Measurements from ENCODE around the gene MELTF.

MELTF gene

DNA sequence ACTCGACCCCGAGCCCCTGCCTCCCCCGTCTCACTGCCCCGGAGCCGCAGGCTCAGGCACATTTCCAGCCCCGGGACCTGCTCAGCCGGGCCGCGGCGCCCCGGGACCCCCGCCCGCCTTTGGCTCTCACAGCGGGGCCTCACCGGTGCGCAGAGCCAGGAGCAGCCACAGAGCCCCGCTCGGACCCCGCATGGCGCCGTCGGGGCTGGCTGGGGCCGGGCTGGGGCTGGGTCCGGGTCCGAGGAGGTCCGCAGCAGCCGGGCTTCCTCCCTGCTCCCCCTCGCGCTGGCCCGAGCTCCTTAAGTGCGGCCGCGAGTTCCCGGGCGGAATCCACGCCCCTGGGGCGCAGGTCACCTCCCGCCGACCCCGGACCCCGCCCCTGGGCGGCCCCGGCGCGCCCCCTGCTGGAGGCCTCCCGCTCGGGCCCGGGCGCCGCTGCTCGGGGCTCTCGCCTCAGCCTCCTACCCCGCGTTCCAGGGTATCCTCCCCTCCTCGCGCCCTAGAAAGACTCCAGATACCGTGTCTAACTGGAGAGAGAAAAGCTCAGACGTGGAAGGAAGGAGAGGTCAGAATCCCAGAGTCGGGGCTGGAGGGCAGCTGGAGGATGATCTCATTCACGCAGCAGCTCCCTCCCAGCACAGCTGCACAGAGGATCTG is at the start of gene MELTF:
Gene MELTF, minus strand, starts transcription at position 307 of the 657 bp plus-strand sequence. Its CDS starts 115 bp downstream, at position 192.
- Histone ChIP-seq H3K9me2 (replicated peaks; ENCODE audit: low read depth, low read length) (no peaks in the 10 kb centered on the region), H2AFZ (ENCODE audit: low read length) (peak within 1 kb of the TSS; percentile 91), H3K27me3 (ENCODE audit: insufficient read depth, low read length, poor library complexity, severe bottlenecking) (no peaks in the 10 kb centered on the region), H3K36me3 (ENCODE audit: insufficient read depth, low read length) (no peaks in the 10 kb centered on the region), H3F3A (ENCODE audit: low read depth) (no peaks in the 10 kb centered on the region), H3K4me2 (ENCODE audit: low read depth, low read length, poor library complexity, severe bottlenecking) (peak within 1 kb of the TSS; percentile 72), H3K4me1 (ENCODE audit: insufficient read depth, low read length, poor library complexity, severe bottlenecking) (peaks cover 9% of the 10 kb centered on the region), H3K4me3 (ENCODE audit: low read length, poor library complexity, severe bottlenecking) (peak within 1 kb of the TSS; percentile 74), H3K79me2 (ENCODE audit: insufficient read depth, low read length) (no peaks in the 10 kb centered on the region), H4K20me1 (ENCODE audit: insufficient read depth, low read length, poor library complexity, severe bottlenecking) (no peaks in the 10 kb centered on the region), H3K9ac (ENCODE audit: low read depth, low read length, poor library complexity, severe bottlenecking) (peak within 1 kb of the TSS; percentile 63), H3K9me3 (ENCODE audit: insufficient read depth, low read depth, low read length) (no peaks in the 10 kb centered on the region)
- TF ChIP-seq EZH2phosphoT487 (IDR thresholded peaks at IDR 0.05; ENCODE audit: borderline replicate concordance): no peak
- TF ChIP-seq, protein P1, sequence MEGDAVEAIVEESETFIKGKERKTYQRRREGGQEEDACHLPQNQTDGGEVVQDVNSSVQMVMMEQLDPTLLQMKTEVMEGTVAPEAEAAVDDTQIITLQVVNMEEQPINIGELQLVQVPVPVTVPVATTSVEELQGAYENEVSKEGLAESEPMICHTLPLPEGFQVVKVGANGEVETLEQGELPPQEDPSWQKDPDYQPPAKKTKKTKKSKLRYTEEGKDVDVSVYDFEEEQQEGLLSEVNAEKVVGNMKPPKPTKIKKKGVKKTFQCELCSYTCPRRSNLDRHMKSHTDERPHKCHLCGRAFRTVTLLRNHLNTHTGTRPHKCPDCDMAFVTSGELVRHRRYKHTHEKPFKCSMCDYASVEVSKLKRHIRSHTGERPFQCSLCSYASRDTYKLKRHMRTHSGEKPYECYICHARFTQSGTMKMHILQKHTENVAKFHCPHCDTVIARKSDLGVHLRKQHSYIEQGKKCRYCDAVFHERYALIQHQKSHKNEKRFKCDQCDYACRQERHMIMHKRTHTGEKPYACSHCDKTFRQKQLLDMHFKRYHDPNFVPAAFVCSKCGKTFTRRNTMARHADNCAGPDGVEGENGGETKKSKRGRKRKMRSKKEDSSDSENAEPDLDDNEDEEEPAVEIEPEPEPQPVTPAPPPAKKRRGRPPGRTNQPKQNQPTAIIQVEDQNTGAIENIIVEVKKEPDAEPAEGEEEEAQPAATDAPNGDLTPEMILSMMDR (conservative IDR thresholded peaks at IDR 0.05; ENCODE audit: low read length): peak; percentile 77

DNA sequence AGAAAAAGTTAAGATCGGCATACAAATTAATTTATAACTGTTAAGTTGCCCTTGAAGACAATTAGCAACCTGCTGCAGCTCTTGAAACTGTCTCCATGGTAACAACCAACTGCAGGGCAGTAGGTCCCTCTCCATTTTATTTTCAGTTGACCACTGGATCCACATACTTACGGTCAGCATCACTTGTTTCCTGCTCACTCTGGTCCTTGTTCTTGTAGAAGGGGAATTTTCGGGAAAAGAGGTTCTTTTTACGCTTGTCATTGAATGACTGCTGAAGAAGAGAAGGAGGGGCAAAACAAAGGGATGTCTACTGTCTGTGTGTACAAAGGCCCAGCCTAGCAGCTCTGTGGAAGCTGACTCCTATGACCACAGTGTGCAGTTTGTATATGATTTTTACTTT is 46.8 kb upstream of the MELTF start:
- no peaks in the 10 kb centered on the region for H3F3A ChIP-seq (ENCODE audit: low read depth)
- no peaks in the 10 kb centered on the region for H4K20me1 ChIP-seq (ENCODE audit: insufficient read depth, low read length, poor library complexity, severe bottlenecking)
- H3K4me1 ChIP-seq (ENCODE audit: insufficient read depth, low read length, poor library complexity, severe bottlenecking): no peaks in the 10 kb centered on the region
- H3K79me2 ChIP-seq (ENCODE audit: insufficient read depth, low read length): no peaks in the 10 kb centered on the region
- peaks cover 18% of the 10 kb centered on the region for H3K36me3 ChIP-seq (ENCODE audit: insufficient read depth, low read length)
- no peaks in the 10 kb centered on the region for H3K27me3 ChIP-seq (ENCODE audit: insufficient read depth, low read length, poor library complexity, severe bottlenecking)
- H3K9me2 ChIP-seq (replicated peaks; ENCODE audit: low read depth, low read length): no peaks in the 10 kb centered on the region
- H2AFZ ChIP-seq (ENCODE audit: low read length): no peak overlapping the region
- H3K4me2 ChIP-seq (ENCODE audit: low read depth, low read length, poor library complexity, severe bottlenecking): no peak overlapping the region
- H3K9me3 ChIP-seq (ENCODE audit: insufficient read depth, low read depth, low read length): no peaks in the 10 kb centered on the region
- TF ChIP-seq, protein P1 (conservative IDR thresholded peaks at IDR 0.05; ENCODE audit: low read length): no peak
- TF ChIP-seq EZH2phosphoT487 (IDR thresholded peaks at IDR 0.05; ENCODE audit: borderline replicate concordance): no peak
- no peak overlapping the region for H3K4me3 ChIP-seq (ENCODE audit: low read length, poor library complexity, severe bottlenecking)
- no peak overlapping the region for H3K9ac ChIP-seq (ENCODE audit: low read depth, low read length, poor library complexity, severe bottlenecking)

DNA sequence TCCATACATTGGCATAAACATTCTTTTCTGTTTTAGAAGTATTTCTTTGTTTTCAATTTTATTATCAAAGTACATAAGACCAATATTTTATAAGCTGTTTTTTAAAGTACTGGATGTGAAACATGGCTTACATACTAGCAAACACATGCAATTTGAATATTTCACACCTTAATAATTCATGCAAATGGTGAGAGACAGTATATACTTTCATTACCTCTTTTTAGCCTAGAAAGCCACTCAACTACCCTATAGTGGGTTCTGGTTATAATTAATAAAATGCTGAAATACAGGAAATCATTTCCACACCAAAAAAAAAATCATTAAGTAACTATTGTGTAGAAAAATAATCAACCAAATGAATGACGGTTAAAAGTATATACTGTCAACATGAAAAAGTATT is 38.5 kb upstream of the MELTF start:
- H2AFZ ChIP-seq (ENCODE audit: low read length): no peak overlapping the region
- no peak overlapping the region for H3K4me2 ChIP-seq (ENCODE audit: low read depth, low read length, poor library complexity, severe bottlenecking)
- no peaks in the 10 kb centered on the region for H3F3A ChIP-seq (ENCODE audit: low read depth)
- peaks cover 25% of the 10 kb centered on the region for H3K36me3 ChIP-seq (ENCODE audit: insufficient read depth, low read length)
- H3K9ac ChIP-seq (ENCODE audit: low read depth, low read length, poor library complexity, severe bottlenecking): no peak overlapping the region
- no peak for TF ChIP-seq EZH2phosphoT487 (IDR thresholded peaks at IDR 0.05; ENCODE audit: borderline replicate concordance)
- TF ChIP-seq, protein P1 (conservative IDR thresholded peaks at IDR 0.05; ENCODE audit: low read length): no peak
- H3K9me2 ChIP-seq (replicated peaks; ENCODE audit: low read depth, low read length): no peaks in the 10 kb centered on the region
- H3K9me3 ChIP-seq (ENCODE audit: insufficient read depth, low read depth, low read length): no peaks in the 10 kb centered on the region
- no peaks in the 10 kb centered on the region for H3K79me2 ChIP-seq (ENCODE audit: insufficient read depth, low read length)
- no peaks in the 10 kb centered on the region for H4K20me1 ChIP-seq (ENCODE audit: insufficient read depth, low read length, poor library complexity, severe bottlenecking)
- H3K4me1 ChIP-seq (ENCODE audit: insufficient read depth, low read length, poor library complexity, severe bottlenecking): no peaks in the 10 kb centered on the region
- H3K27me3 ChIP-seq (ENCODE audit: insufficient read depth, low read length, poor library complexity, severe bottlenecking): no peaks in the 10 kb centered on the region
- H3K4me3 ChIP-seq (ENCODE audit: low read length, poor library complexity, severe bottlenecking): no peak overlapping the region
